DMS 273 treated with DMSO at 0.1 percent for 48 hours (cell line): ENCODE measurements around the gene FAM240A.

ENCODE experiments used
- DNase-seq: peaks from one replicate; lab custom pipeline; 2025; lab: John Stamatoyannopoulos, UW

The FAM240A gene

GRCh38 chr3:46662771-46663551, 50.6 kb downstream of the FAM240A start:
- no peak for DNase-seq

- DNase-seq: no peak
Measured at GRCh38 chr3:46663591-46664135, 51.3 kb downstream of the FAM240A start.

GRCh38 chr3:46664188-46664970, 52.1 kb downstream of the FAM240A start:
- DNase-seq: no peak

GRCh38 chr3:46664971-46665762, 52.8 kb downstream of the FAM240A start:
- DNase-seq: no peak

GRCh38 chr3:46665763-46666452, 53.6 kb downstream of the FAM240A start:
- DNase-seq: no peak

- DNase-seq: no peak
Measured at GRCh38 chr3:46666453-46666845, 54.1 kb downstream of the FAM240A start.

- DNase-seq: no peak
Measured at GRCh38 chr3:46667061-46667621, 54.8 kb downstream of the FAM240A start.

GRCh38 chr3:46667657-46668056, 55.3 kb downstream of the FAM240A start:
- no peak for DNase-seq

GRCh38 chr3:46668116-46668515, 55.8 kb downstream of the FAM240A start:
- DNase-seq: no peak

- no peak for DNase-seq
Measured at GRCh38 chr3:46668591-46668990, 56.3 kb downstream of the FAM240A start.

- no peak for DNase-seq
Measured at GRCh38 chr3:46669191-46669999, 57.1 kb downstream of the FAM240A start.

- no peak for DNase-seq
Measured at GRCh38 chr3:46670000-46670890, 57.9 kb downstream of the FAM240A start.

- DNase-seq: no peak
Measured at GRCh38 chr3:46670891-46671427, 58.6 kb downstream of the FAM240A start.

- DNase-seq: no peak
Measured at GRCh38 chr3:46671541-46672348, 59.4 kb downstream of the FAM240A start.

GRCh38 chr3:46672349-46672695, 60.0 kb downstream of the FAM240A start:
- DNase-seq: no peak

- DNase-seq: no peak
Measured at GRCh38 chr3:46673151-46674030, 61.1 kb downstream of the FAM240A start.
